ENCODE results near the gene RBM17.

The RBM17 gene

DNA sequence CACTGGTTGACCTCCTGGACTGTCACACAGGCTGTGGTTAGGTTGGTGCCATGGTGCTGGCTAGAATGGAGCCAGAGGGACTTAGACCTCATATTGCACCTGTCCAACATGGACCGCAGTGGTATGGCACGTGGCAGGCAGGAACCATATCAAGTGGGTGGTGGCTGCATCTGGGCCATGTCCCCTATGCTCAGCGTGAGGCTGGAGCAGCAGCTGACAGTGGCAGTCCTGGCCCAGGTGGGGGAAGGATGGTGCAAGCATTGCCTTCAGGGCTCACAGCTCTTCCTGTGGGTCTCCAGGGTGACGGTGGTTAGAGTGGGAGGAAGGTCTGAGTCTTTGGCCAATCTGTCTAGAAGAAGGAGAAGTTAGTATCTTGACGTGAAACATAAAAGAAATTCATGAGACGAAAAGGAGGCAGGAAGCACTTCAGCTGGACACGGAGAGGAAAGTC lies 59.4 kb downstream of the RBM17 start:
- H3K4me3 ChIP-seq (replicated peaks; ENCODE audit: low read depth, low read length) = no peak overlapping the region
- no peak for DNase-seq (ENCODE audit: extremely low read depth, low read depth)
- TF ChIP-seq, protein P1, sequence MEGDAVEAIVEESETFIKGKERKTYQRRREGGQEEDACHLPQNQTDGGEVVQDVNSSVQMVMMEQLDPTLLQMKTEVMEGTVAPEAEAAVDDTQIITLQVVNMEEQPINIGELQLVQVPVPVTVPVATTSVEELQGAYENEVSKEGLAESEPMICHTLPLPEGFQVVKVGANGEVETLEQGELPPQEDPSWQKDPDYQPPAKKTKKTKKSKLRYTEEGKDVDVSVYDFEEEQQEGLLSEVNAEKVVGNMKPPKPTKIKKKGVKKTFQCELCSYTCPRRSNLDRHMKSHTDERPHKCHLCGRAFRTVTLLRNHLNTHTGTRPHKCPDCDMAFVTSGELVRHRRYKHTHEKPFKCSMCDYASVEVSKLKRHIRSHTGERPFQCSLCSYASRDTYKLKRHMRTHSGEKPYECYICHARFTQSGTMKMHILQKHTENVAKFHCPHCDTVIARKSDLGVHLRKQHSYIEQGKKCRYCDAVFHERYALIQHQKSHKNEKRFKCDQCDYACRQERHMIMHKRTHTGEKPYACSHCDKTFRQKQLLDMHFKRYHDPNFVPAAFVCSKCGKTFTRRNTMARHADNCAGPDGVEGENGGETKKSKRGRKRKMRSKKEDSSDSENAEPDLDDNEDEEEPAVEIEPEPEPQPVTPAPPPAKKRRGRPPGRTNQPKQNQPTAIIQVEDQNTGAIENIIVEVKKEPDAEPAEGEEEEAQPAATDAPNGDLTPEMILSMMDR (IDR thresholded peaks at IDR 0.05; ENCODE audit: low read depth, low read length, missing control alignments) = no peak

GRCh38 chr10:6148908-6149307 lies 60.1 kb downstream of the RBM17 start:
- DNase-seq (ENCODE audit: extremely low read depth, low read depth) = no peak
- TF ChIP-seq, protein P1 (IDR thresholded peaks at IDR 0.05; ENCODE audit: low read depth, low read length, missing control alignments) = no peak
- no peak overlapping the region for H3K4me3 ChIP-seq (replicated peaks; ENCODE audit: low read depth, low read length)

DNA sequence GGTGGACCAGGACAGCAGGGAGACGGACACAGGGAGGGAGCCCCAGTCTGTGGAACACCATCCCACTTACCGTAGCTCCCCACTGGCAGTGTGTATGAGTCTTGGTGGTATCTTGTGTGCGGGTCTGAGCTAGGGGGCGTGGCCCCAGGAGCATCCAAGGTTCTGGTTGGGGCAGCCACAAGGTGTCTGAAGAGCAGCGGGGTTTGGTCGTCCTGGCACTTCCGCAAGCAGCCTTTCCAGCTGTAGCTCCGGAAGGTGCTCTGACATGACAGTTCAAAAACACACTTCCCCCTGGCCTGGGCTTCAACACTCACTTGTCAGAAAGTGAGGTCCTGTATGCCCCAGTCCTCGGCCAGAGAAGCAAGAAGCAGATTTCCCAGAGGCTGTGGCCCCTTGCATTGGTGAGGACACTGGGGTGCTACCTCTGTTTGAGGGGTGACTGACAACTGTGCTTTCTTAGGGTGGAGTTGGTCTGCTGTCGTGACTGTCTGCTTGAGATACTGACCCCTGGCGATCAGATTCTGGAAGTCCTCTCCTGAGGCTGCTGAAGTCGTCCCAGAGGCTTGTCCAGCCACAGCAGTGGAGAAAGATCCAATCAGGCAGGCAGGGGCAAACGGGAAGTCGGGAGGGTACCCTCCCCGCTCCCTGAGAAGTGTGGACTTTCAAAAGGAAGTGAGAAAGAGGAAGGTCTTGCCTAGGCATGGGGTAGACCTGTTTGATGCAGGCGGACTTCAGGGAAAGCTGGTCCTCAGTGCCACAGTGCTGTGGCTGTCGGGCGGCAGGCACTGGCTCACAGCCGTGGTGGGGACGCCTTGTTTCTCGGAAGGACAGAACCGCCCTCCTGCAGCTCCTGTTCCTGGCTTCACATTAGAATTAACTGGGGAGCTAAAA lies 62.5 kb downstream of the RBM17 start:
- TF ChIP-seq, protein P1 (IDR thresholded peaks at IDR 0.05; ENCODE audit: low read depth, low read length, missing control alignments) = peak; percentile 68
- no peak overlapping the region for H3K4me3 ChIP-seq (replicated peaks; ENCODE audit: low read depth, low read length)
- DNase-seq (ENCODE audit: extremely low read depth, low read depth) = no peak

DNA sequence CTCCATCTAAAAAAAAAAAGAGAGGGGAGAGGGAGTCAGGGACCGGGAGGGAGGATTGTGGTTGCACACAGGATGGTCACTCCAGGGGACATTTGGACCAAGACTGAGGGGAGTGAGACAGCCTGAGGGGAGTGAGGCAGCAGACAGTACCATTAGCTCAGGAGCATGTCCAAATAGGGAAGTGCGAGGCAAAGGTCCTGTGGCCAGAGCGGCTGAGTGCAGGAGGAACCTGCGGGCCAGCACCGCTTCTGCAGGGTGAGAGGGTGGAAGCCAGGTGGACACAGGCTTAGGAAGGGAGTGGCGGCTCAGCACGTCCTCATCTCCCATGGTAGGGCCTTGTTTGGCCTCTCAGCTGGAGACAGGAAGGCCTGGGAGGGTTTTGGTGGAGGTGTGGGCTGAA lies 65.0 kb downstream of the RBM17 start:
- DNase-seq (ENCODE audit: extremely low read depth, low read depth) = no peak
- no peak overlapping the region for H3K4me3 ChIP-seq (replicated peaks; ENCODE audit: low read depth, low read length)
- TF ChIP-seq, protein P1 (IDR thresholded peaks at IDR 0.05; ENCODE audit: low read depth, low read length, missing control alignments) = no peak

DNA sequence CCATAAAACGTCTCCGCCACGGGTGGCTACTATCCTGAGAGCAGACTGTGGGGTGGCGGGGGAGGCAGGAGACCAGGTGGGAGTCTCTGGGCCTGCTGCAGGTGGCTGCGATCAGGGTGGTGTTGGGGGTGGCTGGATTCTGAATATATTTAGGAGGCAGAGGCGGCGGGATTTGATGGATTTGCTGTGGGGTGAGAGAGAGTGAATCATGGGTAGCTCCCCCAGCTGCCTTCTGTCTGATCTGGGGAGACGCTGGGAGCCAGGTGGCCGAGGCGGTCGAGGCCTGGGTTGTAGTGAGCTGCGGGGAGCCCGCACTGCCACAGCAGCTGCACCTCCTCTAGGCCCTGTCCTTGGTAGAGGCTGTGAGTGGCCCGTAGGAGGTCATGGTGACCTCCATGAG lies 65.7 kb downstream of the RBM17 start:
- TF ChIP-seq, protein P1 (IDR thresholded peaks at IDR 0.05; ENCODE audit: low read depth, low read length, missing control alignments) = no peak
- no peak for DNase-seq (ENCODE audit: extremely low read depth, low read depth)
- no peak overlapping the region for H3K4me3 ChIP-seq (replicated peaks; ENCODE audit: low read depth, low read length)

GRCh38 chr10:6158276-6158675 lies 69.4 kb downstream of the RBM17 start:
- no peak overlapping the region for H3K4me3 ChIP-seq (replicated peaks; ENCODE audit: low read depth, low read length)
- no peak for DNase-seq (ENCODE audit: extremely low read depth, low read depth)
- TF ChIP-seq, protein P1 (IDR thresholded peaks at IDR 0.05; ENCODE audit: low read depth, low read length, missing control alignments) = no peak
